Prostate gland (tissue), 2 donors: ENCODE results near the gene GBX1. TPM values are rescaled to one million over a fixed set of nuclear protein-coding genes. Genes with fewer than 3 reads are reported as not detected.

ENCODE experiments used
- DNase-seq: peaks from one replicate; pipeline ENCODE4 v3.0.0-alpha.2; 2019; ENCODE audit warnings: low spot score
- H3K27ac ChIP-seq, 2 donors: fragments of 200-600 bp; sonication (generic); 2 replicates each; pipeline ENCODE4 v1.5.1; 2017 to 2019
- H3K27me3 ChIP-seq: fragments of 200-600 bp; sonication (generic); replicated peaks from 2 replicates; pipeline ENCODE4 v1.5.1; 2019; ENCODE audit not compliant: insufficient read depth
- H3K36me3 ChIP-seq, 2 donors: fragments of 200-600 bp; sonication (generic); 1 replicate in 1 of 2; 2 replicates in 1 of 2; pipeline versions ENCODE4 v1.5.1 to v1.8.1; 2017 to 2019
- H3K4me1 ChIP-seq: fragments of 200-600 bp; sonication (generic); replicated peaks from 2 replicates; pipeline ENCODE4 v1.5.1; 2019
- H3K4me3 ChIP-seq, 2 donors: fragments of 200-600 bp; sonication (generic); 2 replicates each; pipeline ENCODE4 v1.5.1; 2017 to 2019
- H3K9me3 ChIP-seq: fragments of 200-600 bp; sonication (generic); 2 replicates; pipeline ENCODE4 v1.5.1; 2017
- CTCF ChIP-seq, 4 experiments: fragments of 200-600 bp in 2 of 4; fragments of 450-650 bp in 2 of 4; sonication (generic) in 2 of 4; IDR thresholded peaks; 1 replicate in 3 of 4; 2 replicates in 1 of 4; pipeline ENCODE4 v1.5.1; 2016 to 2019; ENCODE audit warnings: antibody characterized with exemption in 4 of 4, mild to moderate bottlenecking in 2 of 4, moderate library complexity in 2 of 4
- POLR2A ChIP-seq: fragments of 450-650 bp; IDR thresholded peaks from one replicate; pipeline ENCODE4 v1.6.1; 2016; ENCODE audit warnings: antibody characterized with exemption, mild to moderate bottlenecking
- POLR2AphosphoS5 ChIP-seq: sonication (generic); formaldehyde crosslinking; IDR thresholded peaks from one replicate; pipeline ENCODE4 v1.6.1; 2017; ENCODE audit warnings: antibody characterized with exemption
- WGBS: methylation state at CpG from one replicate; pipeline ENCODE4 v1.1.5; 2018; 5-methylcytosine and 5-hydroxymethylcytosine counted together
- intact Hi-C: fragments of 100-400 bp; cut with DNase I; formaldehyde crosslinking; loops from one replicate; pipeline ENCODE4 v1.14.2; 2022
- total RNA-seq, 2 donors: library from RNA; depleted of rRNA; stranded (reverse); fragments of >200 nt; gene quantifications; one replicate each; pipeline ENCODE4 v1.1.0, GENCODE V29; 2016

GBX1 gene
- total RNA-seq, 2 donors from 2014 or later: not detected

- 86% methylated on average over 18 of the region's 18 CpGs for WGBS
- H3K9me3 ChIP-seq: no peaks in the 10 kb centered on the region
Observed at GRCh38 chr7:151139071-151139790, 28.3 kb downstream of the GBX1 start.

GRCh38 chr7:151138153-151138851 is 29.2 kb downstream of the GBX1 start:
- intact Hi-C loops: no loop called here
- H3K9me3 ChIP-seq: no peaks in the 10 kb centered on the region
- 71% methylated on average over 27 of the region's 30 CpGs for WGBS
- H3K27ac ChIP-seq: no peak overlapping the region
- H3K4me3 ChIP-seq: no peak overlapping the region
- DNase-seq: no peak
- TF ChIP-seq POLR2AphosphoS5: no peak
- no peak for TF ChIP-seq CTCF (IDR thresholded peaks at IDR 0.05)
- no peak for TF ChIP-seq POLR2A
- no peaks in the 10 kb centered on the region for H3K4me1 ChIP-seq
- no peaks in the 10 kb centered on the region for H3K27me3 ChIP-seq
- H3K36me3 ChIP-seq: peaks cover 12 to 42% of the 10 kb centered on the region in 2 donors

More at GRCh38 chr7:151139071-151139790, 28.3 kb downstream of the GBX1 start:
- Histone ChIP-seq H3K4me3 (no peak overlapping the region), H3K4me1 (no peaks in the 10 kb centered on the region), H3K36me3 (peaks cover 9 to 43% of the 10 kb centered on the region in 2 donors), H3K27me3 (no peaks in the 10 kb centered on the region), H3K27ac (no peak overlapping the region)
- DNase-seq: no peak
- intact Hi-C loops: no loop called here
- TF ChIP-seq POLR2AphosphoS5 (no peak), POLR2A (no peak), CTCF (IDR thresholded peaks at IDR 0.05) (no peak)

GRCh38 chr7:151137791-151138152 is 29.7 kb downstream of the GBX1 start:
- Histone ChIP-seq H3K36me3 (peaks cover 16 to 42% of the 10 kb centered on the region in 2 donors), H3K4me1 (no peaks in the 10 kb centered on the region), H3K4me3 (no peak overlapping the region), H3K27me3 (no peaks in the 10 kb centered on the region), H3K27ac (no peak overlapping the region), H3K9me3 (no peaks in the 10 kb centered on the region)
- WGBS: 89% methylated on average over 11 of the region's 11 CpGs
- DNase-seq: no peak
- TF ChIP-seq CTCF (IDR thresholded peaks at IDR 0.05) (no peak), POLR2AphosphoS5 (no peak), POLR2A (no peak)
- intact Hi-C loops: no loop called here

- no peak overlapping the region for H3K27ac ChIP-seq
- WGBS: 82% methylated on average over 22 of the region's 22 CpGs
- H3K4me3 ChIP-seq: no peak overlapping the region
- peaks cover 21 to 44% of the 10 kb centered on the region in 2 donors for H3K36me3 ChIP-seq
- H3K9me3 ChIP-seq: no peaks in the 10 kb centered on the region
- H3K27me3 ChIP-seq: no peaks in the 10 kb centered on the region
- intact Hi-C loops: no loop called here
- TF ChIP-seq POLR2AphosphoS5 (no peak), CTCF (IDR thresholded peaks at IDR 0.05) (no peak)
- DNase-seq: no peak
- H3K4me1 ChIP-seq: no peaks in the 10 kb centered on the region
Observed at GRCh38 chr7:151137076-151137675, 30.3 kb downstream of the GBX1 start.
